8988T (cell line): ENCODE measurements around the gene WDR45B.
"Not testable (repeated sequence)": the region's sequence is repeated elsewhere in the genome, so short reads cannot be mapped to it uniquely, and the experiment has no call there.

ENCODE experiments used
- DNase-seq: peaks from one replicate; pipeline ENCODE4 v3.0.0; 2011

Gene WDR45B

GRCh38 chr17:82655523-82655922, 7.3 kb upstream of the WDR45B start:
- DNase-seq = no peak

- DNase-seq = no peak
Measured at GRCh38 chr17:82655038-82655479, 6.8 kb upstream of the WDR45B start.

- not testable (repeated sequence) for DNase-seq
Measured at GRCh38 chr17:82654611-82655010, 6.4 kb upstream of the WDR45B start.

- DNase-seq = no peak
Measured at GRCh38 chr17:82653651-82654528, 5.6 kb upstream of the WDR45B start.

GRCh38 chr17:82650723-82651122, 2.5 kb upstream of the WDR45B start:
- no peak for DNase-seq

- no peak for DNase-seq
Measured at GRCh38 chr17:82649501-82650261, 1.4 kb upstream of the WDR45B start.

GRCh38 chr17:82648742-82649331, 593 bp upstream of the WDR45B start:
- DNase-seq = no peak

GRCh38 chr17:82647593-82648164, 565 bp downstream of the WDR45B start:
- peak; percentile 57 for DNase-seq

GRCh38 chr17:82645516-82645915, 2.7 kb downstream of the WDR45B start:
- DNase-seq = no peak

- no peak for DNase-seq
Measured at GRCh38 chr17:82644148-82644547, 4.1 kb downstream of the WDR45B start.

- no peak for DNase-seq
Measured at GRCh38 chr17:82642022-82642421, 6.2 kb downstream of the WDR45B start.

GRCh38 chr17:82640036-82640435, 8.2 kb downstream of the WDR45B start:
- DNase-seq = no peak

GRCh38 chr17:82639628-82640027, 8.6 kb downstream of the WDR45B start:
- DNase-seq = no peak

GRCh38 chr17:82638183-82638773, 10.0 kb downstream of the WDR45B start:
- DNase-seq = no peak

GRCh38 chr17:82636626-82637598, 11.3 kb downstream of the WDR45B start:
- no peak for DNase-seq

- no peak for DNase-seq
Measured at GRCh38 chr17:82633343-82633742, 14.9 kb downstream of the WDR45B start.

GRCh38 chr17:82632451-82632850, 15.8 kb downstream of the WDR45B start:
- DNase-seq = no peak

GRCh38 chr17:82631544-82631943, 16.7 kb downstream of the WDR45B start:
- DNase-seq = no peak

GRCh38 chr17:82630212-82630611, 18.0 kb downstream of the WDR45B start:
- DNase-seq = no peak

GRCh38 chr17:82629748-82630147, 18.5 kb downstream of the WDR45B start:
- DNase-seq = no peak

- DNase-seq = no peak
Measured at GRCh38 chr17:82627405-82627804, 20.8 kb downstream of the WDR45B start.

- no peak for DNase-seq
Measured at GRCh38 chr17:82623707-82624106, 24.5 kb downstream of the WDR45B start.
